Endometrium (tissue), 2 donors: ENCODE results near the gene ARHGAP42.
"Not testable (repeated sequence)": the region's sequence is repeated elsewhere in the genome, so short reads cannot be mapped to it uniquely, and the experiment has no call there.

Source experiments
- FAIRE-seq: peaks from 2 replicates; lab custom pipeline; 2012; peaks lifted over from hg19 to GRCh38; lab: Jason Lieb, UNC
- donor health status: control.
- donor health status: control.

The ARHGAP42 gene

DNA sequence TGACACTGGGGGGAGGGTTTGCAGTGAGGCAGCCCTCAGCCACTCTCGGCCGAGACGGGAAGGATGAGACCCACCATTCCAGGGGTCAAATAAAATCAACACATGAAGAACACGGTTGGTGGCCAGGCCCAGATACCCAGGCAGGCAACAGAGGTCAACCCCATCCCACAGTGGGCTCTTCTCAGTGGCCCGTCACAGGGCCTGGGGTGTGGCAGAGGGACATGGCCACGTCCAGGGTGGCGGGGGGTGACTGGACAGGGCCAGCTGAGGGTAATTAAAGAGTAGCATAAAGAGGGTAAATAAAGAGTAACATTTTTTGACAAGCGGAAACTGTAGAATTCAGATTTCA lies 188.4 kb downstream of the ARHGAP42 start:
- FAIRE-seq: no peak

DNA sequence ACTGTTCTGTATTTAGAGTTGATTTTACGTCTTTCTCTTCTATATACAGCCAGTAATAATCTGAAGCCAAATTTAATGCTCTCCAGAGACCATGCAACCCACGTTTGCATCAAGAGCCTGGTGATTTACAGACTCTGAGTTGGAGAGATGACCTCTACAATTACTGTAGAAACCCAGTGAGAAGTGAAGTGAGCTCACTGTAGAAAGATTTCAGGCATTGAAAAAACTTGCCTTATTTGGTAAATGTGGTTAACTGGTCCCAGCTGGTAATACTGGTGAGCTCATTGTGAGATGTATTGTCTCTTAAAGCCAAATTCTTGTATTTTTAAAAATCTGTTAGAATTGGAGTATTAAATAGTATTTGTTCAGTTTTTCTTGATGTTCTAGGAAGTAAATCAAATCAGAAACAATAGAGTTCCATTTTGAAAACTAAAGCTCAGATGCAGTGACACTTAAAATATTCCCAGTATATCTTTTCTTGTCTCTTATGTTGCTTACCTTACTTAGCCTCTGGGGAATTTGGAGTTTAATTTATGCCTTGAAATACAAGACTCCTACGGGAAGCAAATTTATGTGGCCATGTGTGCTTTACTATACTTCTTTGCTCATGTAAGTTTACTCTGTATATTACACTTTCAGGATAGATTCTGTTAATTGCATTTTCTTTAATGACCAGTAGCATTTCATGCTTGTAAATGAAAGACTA lies 189.9 kb downstream of the ARHGAP42 start:
- FAIRE-seq: peak; percentile 93

DNA sequence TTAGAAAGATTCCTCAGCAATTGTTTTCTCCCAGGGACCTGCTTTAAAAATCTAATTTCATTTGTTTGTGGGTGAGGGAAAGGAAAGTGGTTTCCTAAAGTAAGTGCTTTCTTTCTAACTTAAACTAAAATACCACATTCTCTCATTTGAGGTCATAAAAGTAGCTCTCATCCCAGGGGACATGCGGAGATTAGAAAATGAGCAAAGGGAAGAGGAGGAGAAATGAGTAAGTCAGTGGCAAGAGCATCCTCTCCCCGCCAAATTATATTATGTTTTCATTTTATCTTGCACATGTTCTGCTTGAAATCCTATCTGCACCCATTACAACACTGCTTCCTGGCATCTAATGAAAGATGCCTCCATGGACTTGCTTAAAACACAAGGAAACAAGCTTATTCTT lies 191.4 kb downstream of the ARHGAP42 start:
- peak; percentile 45 for FAIRE-seq

GRCh38 chr11:100882957-100883356 lies 195.9 kb downstream of the ARHGAP42 start:
- FAIRE-seq: no peak

DNA sequence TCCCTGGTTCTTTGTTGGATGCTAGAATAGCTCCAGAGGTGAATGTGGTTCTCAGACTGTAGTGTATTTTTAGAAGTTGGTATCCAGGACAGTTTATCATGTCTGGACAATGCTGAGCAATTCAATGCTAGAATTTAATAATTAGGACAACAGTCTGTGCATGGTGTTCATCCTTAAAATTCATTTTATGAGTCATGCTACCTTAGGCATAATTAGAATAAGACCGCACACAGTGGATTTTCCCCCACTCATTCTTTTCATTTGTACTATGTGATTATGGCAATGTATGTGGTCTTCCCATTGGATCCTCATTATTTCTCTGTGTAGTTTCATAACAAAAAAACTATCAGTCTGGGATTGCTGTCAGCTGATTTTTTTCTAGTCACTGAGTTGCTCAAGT lies 196.7 kb downstream of the ARHGAP42 start:
- FAIRE-seq: no peak

DNA sequence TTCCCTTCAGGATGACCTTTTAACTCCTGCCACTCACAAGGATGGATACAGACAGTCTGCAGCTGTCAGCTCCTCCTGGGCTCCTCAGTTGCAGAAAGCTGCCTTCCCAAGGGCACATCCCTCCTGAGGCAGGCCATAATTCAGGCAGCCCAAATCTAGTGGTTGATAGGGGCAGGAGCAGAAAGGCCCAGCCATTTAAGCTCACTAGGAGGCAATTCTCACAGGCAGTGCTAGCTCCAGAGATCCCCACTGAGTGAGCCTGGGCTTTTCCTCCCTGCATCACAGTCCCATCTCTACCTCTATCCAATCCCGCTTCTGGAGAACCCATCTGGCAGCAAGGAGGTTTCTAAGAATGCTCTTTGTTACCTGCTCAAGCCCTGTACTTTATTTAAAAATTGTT lies 200.6 kb downstream of the ARHGAP42 start:
- no peak for FAIRE-seq

DNA sequence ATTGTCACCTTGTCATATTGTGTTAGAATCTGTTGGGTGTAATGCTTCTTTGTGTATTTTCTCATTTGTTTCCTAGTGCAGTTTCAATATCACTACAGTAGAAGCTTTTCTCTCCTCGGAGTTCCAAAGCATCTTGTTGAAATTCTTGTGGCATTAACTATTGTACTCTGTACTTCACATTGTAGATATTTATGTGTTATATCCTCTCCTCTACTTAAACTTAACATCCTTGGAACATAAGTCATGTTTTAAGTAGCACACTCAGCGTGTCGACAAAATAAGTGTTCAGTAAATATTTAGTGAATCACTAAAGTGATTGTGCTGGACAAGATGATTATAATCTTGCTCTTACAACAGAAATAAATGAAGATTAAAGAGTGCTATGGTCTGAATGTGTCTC lies 201.7 kb downstream of the ARHGAP42 start:
- no peak for FAIRE-seq

DNA sequence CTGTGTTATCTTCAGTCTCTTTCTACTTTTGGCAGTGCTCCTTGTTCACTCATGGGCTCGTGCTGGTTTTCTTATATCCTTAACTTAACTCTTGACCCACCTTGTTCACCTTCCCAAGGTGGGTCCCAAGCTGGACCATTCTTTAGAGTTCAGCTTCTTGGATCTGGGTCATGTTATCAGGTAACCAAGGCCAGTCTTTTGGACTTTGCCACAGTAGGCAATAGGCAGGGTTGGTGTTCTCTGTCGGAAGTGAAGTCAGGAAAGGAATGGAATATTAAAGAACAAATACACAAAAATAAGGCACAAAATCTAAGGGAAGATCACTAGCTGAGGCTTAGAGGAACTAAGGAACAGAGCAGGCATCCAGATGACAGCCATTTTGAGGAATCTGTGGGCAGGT lies 202.7 kb downstream of the ARHGAP42 start:
- FAIRE-seq: no peak

DNA sequence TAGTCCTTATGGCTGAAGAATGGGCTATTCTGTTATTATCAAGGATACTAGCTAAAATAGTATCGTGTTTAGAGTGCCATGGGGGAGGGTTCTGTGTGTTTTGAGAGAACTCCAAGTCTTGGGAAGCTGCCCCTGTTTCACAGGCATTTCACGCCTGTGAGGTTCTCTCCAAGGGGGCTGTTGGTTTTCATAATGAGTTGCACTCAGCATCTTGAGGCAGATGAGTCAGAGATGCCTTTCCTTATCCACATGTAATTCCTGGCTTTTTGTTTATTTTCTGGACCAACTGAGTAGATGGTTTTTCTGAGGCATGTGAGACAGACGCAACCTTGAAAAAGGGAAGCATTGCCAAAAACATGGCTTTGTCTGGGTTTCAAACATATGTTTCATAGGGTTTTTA lies 203.7 kb downstream of the ARHGAP42 start:
- no peak for FAIRE-seq

DNA sequence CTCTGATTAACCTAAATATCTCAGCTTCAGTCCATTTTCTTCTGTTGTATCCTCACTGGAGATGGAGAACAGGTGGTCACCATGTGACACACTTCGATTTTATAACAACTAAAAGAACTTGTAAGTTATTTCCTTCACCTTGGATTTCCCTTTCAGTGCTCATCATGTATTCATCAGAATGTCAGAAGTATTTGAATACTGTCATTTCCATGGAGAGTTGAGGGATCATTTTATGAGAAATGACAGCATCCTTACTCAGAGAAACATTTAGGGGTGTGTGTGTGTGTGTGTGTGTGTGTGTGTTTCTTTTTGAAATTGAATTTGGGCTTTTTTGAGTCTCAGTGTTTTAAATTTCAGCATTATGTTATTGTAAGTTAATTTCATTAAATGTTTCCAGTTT lies 205.8 kb downstream of the ARHGAP42 start:
- FAIRE-seq: no peak

DNA sequence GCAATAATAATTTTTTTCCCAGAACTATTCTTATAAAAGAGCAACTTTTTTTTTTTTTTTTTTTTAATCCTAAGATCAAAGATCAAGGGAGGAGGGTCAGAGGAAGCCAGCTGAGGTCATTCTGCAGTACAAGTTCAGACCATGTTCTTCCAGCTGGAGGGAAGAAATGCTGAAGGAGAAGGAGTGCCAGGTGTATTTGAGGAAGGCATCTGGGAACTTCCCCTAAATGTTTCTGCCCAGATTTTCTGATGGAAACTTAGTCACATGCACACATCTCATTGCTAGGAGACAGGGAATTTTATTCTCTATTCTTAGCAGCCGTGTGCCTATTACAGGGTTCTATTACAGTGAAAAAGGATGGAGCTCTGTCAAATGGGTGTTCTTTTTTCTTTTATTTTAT lies 208.4 kb downstream of the ARHGAP42 start:
- FAIRE-seq: no peak

GRCh38 chr11:100895976-100896375 lies 208.9 kb downstream of the ARHGAP42 start:
- FAIRE-seq: not testable (repeated sequence)

DNA sequence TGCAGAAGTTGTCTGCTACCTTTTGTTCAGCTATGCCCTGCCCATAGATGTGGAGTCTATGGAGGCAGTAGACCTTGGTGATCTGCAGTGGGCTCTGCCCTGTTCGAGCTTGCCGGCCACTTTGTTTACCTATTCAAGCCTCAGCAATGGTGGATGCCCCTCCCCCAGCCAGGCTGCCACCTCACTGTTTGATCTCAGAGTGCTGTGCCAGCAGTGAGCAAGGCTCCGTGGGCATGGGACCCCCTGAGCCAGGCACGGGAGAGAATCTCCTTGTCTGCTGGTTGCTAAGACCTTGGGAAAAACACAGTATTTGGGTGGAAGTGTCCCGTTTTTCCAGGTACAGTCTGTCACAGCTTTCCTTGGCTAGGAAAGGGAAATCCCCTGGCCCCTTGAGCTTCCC lies 214.4 kb downstream of the ARHGAP42 start:
- not testable (repeated sequence) for FAIRE-seq

DNA sequence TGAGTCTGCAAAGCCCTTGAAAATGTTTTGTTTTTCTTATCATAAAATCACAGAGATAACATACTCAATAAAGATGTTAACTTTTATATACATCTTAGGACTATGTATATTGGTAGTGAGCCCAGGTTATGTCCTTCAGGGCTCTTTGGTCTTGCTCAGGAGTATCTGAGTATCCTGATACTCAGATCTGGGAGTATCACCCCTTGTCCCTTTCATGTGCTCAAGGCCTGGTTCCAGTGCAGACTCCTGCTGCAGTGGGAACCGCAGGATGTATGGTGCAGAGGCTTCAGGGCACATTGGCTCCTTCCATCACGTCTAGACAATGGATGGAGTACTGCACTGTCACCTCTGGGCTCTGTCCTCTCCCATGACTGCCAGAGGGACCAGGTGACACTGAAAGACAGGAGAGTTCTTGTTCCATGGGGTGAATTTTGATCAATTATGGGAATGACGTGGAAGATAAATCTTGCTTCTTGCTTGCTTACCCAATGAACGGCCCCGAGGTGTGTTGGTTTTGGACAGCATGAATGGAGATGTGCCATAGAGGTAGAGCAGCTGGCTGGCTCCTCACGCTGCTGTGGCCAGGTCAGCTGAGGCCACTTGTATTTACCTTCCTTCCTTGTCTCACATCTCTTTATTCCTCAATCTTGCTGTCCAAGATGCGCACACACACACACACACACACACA lies 215.5 kb downstream of the ARHGAP42 start:
- FAIRE-seq: no peak

DNA sequence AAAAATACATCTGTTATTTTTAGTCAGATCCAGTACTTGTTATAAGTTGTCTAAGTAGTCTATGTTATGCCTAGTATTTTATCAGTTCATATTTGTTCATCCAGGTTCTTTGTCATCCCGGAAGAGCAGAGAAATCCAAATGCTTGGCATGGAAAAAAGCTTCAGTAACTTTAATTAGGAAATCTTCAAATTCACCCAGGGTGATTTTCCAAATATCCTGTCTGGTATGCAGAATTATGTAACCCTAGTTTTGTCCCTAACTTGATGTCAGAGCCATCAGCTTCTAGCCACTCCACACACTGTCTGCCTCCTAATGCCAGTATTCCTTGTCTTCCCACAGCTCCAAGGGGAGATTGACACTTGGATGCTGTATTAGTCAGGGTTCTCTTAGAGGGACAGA lies 216.2 kb downstream of the ARHGAP42 start:
- no peak for FAIRE-seq

DNA sequence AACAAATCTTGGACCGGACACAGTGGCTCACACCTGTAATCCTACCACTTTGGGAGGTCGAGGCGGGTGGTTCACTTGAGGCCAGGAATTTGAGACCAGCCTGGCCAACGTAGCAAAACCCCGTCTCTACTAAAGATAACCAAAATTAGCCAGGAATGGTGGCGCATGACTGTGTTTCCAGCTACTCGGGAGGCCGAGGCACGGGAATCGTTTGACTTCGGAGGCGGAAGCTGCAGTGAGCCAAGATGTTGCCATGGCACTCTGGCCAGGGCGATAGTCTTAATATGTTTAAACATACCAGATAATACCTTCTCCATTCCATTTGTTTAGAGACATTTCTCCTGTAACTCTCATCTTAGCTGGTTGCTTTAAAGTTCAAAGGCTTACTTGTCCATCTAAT lies 218.6 kb downstream of the ARHGAP42 start:
- no peak for FAIRE-seq

GRCh38 chr11:100908746-100909145 lies 221.7 kb downstream of the ARHGAP42 start:
- FAIRE-seq: no peak

- FAIRE-seq: no peak
These were observed 223.7 kb downstream of the ARHGAP42 start for GRCh38 chr11:100910808-100911207.

- FAIRE-seq: no peak
These were observed 227.5 kb downstream of the ARHGAP42 start for GRCh38 chr11:100914415-100915110.

DNA sequence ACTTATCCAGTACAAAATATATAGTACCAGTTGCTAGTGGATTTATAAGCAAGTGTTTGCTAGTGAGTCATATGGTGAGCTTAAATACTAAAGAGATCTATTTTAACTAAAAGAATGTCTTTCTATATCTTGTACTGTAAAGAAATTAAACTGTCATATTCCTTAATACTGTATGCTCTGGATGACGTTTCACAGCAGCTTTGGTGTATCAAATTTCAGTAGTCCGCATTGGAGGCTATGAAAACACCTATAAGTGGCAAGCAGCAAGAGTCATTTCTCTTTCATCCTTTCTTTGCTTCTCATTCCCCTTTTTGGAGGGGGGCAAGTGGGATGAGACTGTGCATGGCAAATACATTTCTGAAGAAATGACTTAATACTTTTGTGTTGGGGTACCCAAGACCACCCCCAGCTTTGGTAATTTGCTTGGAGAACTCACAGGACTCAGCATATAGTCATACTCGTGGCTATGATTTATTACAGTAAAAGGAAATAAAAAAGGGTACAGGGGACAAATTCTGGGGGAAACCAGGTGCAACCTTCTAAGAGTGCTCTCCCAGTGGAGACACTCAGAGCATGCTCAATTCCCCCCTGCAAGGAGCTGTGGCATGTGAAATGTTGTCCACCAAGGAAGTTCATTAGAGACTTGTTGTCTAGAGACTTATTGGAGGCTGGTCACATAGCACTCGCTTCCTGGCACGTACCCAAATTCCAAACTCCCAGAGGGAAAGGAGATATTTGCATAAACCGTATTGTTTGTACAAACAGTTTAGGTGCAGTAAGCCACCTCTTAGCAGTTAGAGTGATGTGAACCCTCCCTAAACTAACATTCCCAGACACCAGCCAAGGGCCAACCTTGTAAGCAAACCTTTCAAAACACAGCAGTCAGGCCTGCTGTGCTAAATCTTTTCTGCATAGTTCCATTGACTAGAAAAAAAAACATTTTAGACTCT lies 231.7 kb downstream of the ARHGAP42 start:
- FAIRE-seq: no peak

- no peak for FAIRE-seq
These were observed 233.5 kb downstream of the ARHGAP42 start for GRCh38 chr11:100920593-100920992.

GRCh38 chr11:100922121-100922520 lies 235.0 kb downstream of the ARHGAP42 start:
- FAIRE-seq: no peak
